Kidney (tissue), 14 donors: Measurements from ENCODE around the gene CMIP. TPM values are rescaled to one million over a fixed set of nuclear protein-coding genes. Genes with fewer than 3 reads are reported as not detected.
A peak's percentile ranks its signal among the peaks of the same experiment; 100 is the strongest.

Experiments used
- DNase-seq, 5 donors: peaks; one replicate each; pipeline ENCODE4 v3.0.0-alpha.2; 2013 to 2020
- FAIRE-seq: peaks from 2 replicates; lab custom pipeline; 2012; peaks lifted over from hg19 to GRCh38; lab: Jason Lieb, UNC
- H3K27ac ChIP-seq, 2 donors: one replicate each; pipeline ENCODE4 v1.7.0; 2013; ENCODE audit warnings: low read depth in 2 of 2, low read length in 2 of 2, inconsistent platforms in 1 of 2
- H3K27me3 ChIP-seq: one replicate; pipeline ENCODE4 v1.7.1; 2013; ENCODE audit warnings: low read length, inconsistent platforms; ENCODE audit not compliant: control insufficient read depth, insufficient read depth
- H3K36me3 ChIP-seq, 3 donors: one replicate each; pipeline versions ENCODE4 v1.7.0 to v1.7.1; 2013; ENCODE audit warnings: low read length in 3 of 3, control low read depth in 1 of 3, inconsistent platforms in 1 of 3; ENCODE audit not compliant: insufficient read depth in 3 of 3, control insufficient read depth in 2 of 3
- H3K4me1 ChIP-seq, 3 donors: one replicate each; pipeline versions ENCODE4 v1.7.0 to v1.7.1; 2013; ENCODE audit warnings: low read length in 3 of 3, inconsistent platforms in 1 of 3, low read depth in 1 of 3; ENCODE audit not compliant: control insufficient read depth in 2 of 3, insufficient read depth in 2 of 3
- H3K4me3 ChIP-seq, 3 donors: one replicate each; pipeline versions ENCODE4 v1.7.0 to v1.8.1; 2013; ENCODE audit warnings: low read length in 3 of 3, control low read depth in 1 of 3, inconsistent platforms in 1 of 3
- H3K9ac ChIP-seq, 3 donors: one replicate each; pipeline versions ENCODE4 v1.7.0 to v1.7.1; 2013; ENCODE audit warnings: low read length in 3 of 3, control low read depth in 1 of 3, inconsistent platforms in 1 of 3
- H3K9me3 ChIP-seq, 3 donors: one replicate each; pipeline versions ENCODE4 v1.7.0 to v1.7.1; 2013; ENCODE audit warnings: low read length in 3 of 3, control low read depth in 1 of 3, inconsistent platforms in 1 of 3; ENCODE audit not compliant: control insufficient read depth in 2 of 3, insufficient read depth in 1 of 3
- intact Hi-C: fragments of 100-400 bp; cut with DNase I; formaldehyde crosslinking; loops from one replicate; pipeline ENCODE4 v1.11.1; 2022
- polyA plus RNA-seq: library from polyadenylated mRNA; stranded (reverse); fragments of 350-450 nt; fragmentation: Illumina TruSeq; extraction: RNeasy Lipid Tissue Mini Kit (QIAGEN cat#74804); gene quantifications from one replicate; pipeline ENCODE4 v1.2.3, GENCODE V29; 2014; ENCODE audit warnings: low read depth, low replicate concordance; ENCODE audit not compliant: insufficient read depth
- total RNA-seq: library from RNA; stranded (reverse); fragmentation: NEBNext Ultra II Directional; extraction: Animal tissue kit (Norgen Biotek cat#: 25700); gene quantifications from one replicate; pipeline ENCODE4 v1.2.1, GENCODE V29; 2021
- TF ChIP-seq, protein P1 (sequence below): IDR thresholded peaks from 3 replicates; pipeline ENCODE4 v1.5.1; 2012; ENCODE audit warnings: mild to moderate bottlenecking, moderate library complexity, borderline replicate concordance; ENCODE audit not compliant: insufficient read depth; ENCODE audit errors: extremely low read depth
- donor health status: control.
- donor health status: control.
- donor health status: control.
- donor health status: control.
- donor health status: control.
- donor health status: DM: yes; HTN: yes; CAD: no.
- donor health status: Normal renal cell carcinoma (clear cell type).

CMIP gene
- total and polyA plus RNA-seq, 2 donors from 2014 or later: 16.6 to 65.7 TPM

- FAIRE-seq (no peak), DNase-seq (peak; percentile 94 to 98 (median 95))
- TF ChIP-seq, protein P1, sequence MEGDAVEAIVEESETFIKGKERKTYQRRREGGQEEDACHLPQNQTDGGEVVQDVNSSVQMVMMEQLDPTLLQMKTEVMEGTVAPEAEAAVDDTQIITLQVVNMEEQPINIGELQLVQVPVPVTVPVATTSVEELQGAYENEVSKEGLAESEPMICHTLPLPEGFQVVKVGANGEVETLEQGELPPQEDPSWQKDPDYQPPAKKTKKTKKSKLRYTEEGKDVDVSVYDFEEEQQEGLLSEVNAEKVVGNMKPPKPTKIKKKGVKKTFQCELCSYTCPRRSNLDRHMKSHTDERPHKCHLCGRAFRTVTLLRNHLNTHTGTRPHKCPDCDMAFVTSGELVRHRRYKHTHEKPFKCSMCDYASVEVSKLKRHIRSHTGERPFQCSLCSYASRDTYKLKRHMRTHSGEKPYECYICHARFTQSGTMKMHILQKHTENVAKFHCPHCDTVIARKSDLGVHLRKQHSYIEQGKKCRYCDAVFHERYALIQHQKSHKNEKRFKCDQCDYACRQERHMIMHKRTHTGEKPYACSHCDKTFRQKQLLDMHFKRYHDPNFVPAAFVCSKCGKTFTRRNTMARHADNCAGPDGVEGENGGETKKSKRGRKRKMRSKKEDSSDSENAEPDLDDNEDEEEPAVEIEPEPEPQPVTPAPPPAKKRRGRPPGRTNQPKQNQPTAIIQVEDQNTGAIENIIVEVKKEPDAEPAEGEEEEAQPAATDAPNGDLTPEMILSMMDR: peak; percentile 56
- Histone ChIP-seq H3K27me3 (no peaks in the 10 kb centered on the region), H3K36me3 (no peaks in the 10 kb centered on the region), H3K4me3 (peak overlapping the region; percentile 4 to 35 (median 7)), H3K4me1 (peaks cover 0 to 7% (median 3%) of the 10 kb centered on the region in 3 donors), H3K9me3 (no peaks in the 10 kb centered on the region), H3K9ac (peak overlapping the region in 1 of 3 donors; percentile 48), H3K27ac (peak overlapping the region; percentile 44 to 45)
- intact Hi-C loops: no loop called here
Measured at GRCh38 chr16:81730090-81731051, 285.8 kb downstream of the CMIP start.

- intact Hi-C loops: no loop called here
- peaks cover 0 to 7% (median 3%) of the 10 kb centered on the region in 3 donors for H3K4me1 ChIP-seq
- H3K9me3 ChIP-seq: no peaks in the 10 kb centered on the region
- H3K4me3 ChIP-seq: no peak overlapping the region
- no peaks in the 10 kb centered on the region for H3K27me3 ChIP-seq
- peak in 4 of 5 donors; percentile 76 to 85 (median 82) for DNase-seq
- TF ChIP-seq, protein P1: no peak
- H3K27ac ChIP-seq: no peak overlapping the region
- FAIRE-seq: no peak
- no peak overlapping the region for H3K9ac ChIP-seq
- H3K36me3 ChIP-seq: no peaks in the 10 kb centered on the region
Measured at GRCh38 chr16:81731649-81732048, 287.0 kb downstream of the CMIP start.

- no peaks in the 10 kb centered on the region for H3K36me3 ChIP-seq
- no peak overlapping the region for H3K4me3 ChIP-seq
- intact Hi-C loops: no loop called here
- H3K27me3 ChIP-seq: no peaks in the 10 kb centered on the region
- no peak overlapping the region for H3K27ac ChIP-seq
- H3K9ac ChIP-seq: no peak overlapping the region
- TF ChIP-seq, protein P1: no peak
- no peaks in the 10 kb centered on the region for H3K9me3 ChIP-seq
- no peak for DNase-seq
- no peak for FAIRE-seq
- H3K4me1 ChIP-seq: peaks cover 0 to 7% (median 3%) of the 10 kb centered on the region in 3 donors
Measured at GRCh38 chr16:81732699-81733098, 288.1 kb downstream of the CMIP start.
